ENCODE data around the gene TTLL5. TPM values are rescaled to one million over a fixed set of nuclear protein-coding genes. Genes with fewer than 3 reads are reported as not detected.

The TTLL5 gene
- total RNA-seq, 1 experiment from 2014 or later, result 35.7 TPM

DNA sequence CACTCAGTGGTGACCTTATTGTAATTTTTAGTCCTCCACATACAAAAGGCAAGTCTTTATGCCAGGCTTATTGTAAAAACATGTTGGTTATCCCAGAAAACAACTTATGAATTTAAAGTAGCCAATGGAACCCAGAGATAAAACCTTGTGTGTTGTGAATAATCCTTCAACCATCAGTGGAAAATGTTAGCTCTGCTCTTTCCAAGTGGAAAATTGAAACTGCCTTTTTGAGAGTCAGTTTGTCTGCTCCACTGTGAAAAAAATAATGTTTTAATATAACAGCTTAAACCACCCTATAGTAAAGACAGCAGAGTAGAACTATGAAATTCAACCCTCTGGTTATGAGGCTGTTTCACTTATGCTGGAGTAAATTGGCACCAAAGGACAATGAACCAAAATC lies 112.0 kb downstream of the TTLL5 start:
- no peak overlapping the region for H2BK5ac ChIP-seq (ENCODE audit: insufficient read length, low read length)
- H3T11ph ChIP-seq (ENCODE audit: low read length), result no peak overlapping the region
- H2BK12ac ChIP-seq (ENCODE audit: insufficient read length, low read depth, low read length), result no peak overlapping the region
- H3K27ac ChIP-seq (ENCODE audit: insufficient read length, low read depth, low read length), result no peak overlapping the region
- no peak overlapping the region for H4K5ac ChIP-seq (ENCODE audit: insufficient read length, low read depth, low read length)
- H3K27me3 Mint-ChIP-seq (ENCODE audit: low read depth), result no peaks in the 10 kb centered on the region
- no peaks in the 10 kb centered on the region for H3K79me2 ChIP-seq (ENCODE audit: insufficient read depth, low read length)
- no peaks in the 10 kb centered on the region for H3K27me3 ChIP-seq (ENCODE audit: insufficient read depth, low read length)
- no peak overlapping the region for H4K91ac ChIP-seq (ENCODE audit: insufficient read length, low read depth, low read length)
- H3K4me2 ChIP-seq (ENCODE audit: insufficient read depth, insufficient read length, low read length), result no peak overlapping the region
- no peak overlapping the region for H2BK120ac ChIP-seq (ENCODE audit: low read depth, low read length, poor library complexity, severe bottlenecking)
- no peaks in the 10 kb centered on the region for H3K79me1 ChIP-seq (ENCODE audit: insufficient read depth, low read depth, low read length, poor library complexity, severe bottlenecking)
- no peak overlapping the region for H4K8ac ChIP-seq (replicated peaks; ENCODE audit: insufficient read length, low read depth, low read length)
- no peak overlapping the region for H3K4me3 Mint-ChIP-seq
- H3K9me3 Mint-ChIP-seq, result no peaks in the 10 kb centered on the region
- H3K23ac ChIP-seq (ENCODE audit: insufficient read length, low read depth, low read length), result no peak overlapping the region
- H3K9me3 ChIP-seq (ENCODE audit: control insufficient read depth, low read depth, low read length), result no peaks in the 10 kb centered on the region
- H3K18ac ChIP-seq (ENCODE audit: insufficient read length, low read depth, low read length), result no peak overlapping the region
- no peak for DNase-seq
- no peaks in the 10 kb centered on the region for H3K23me2 ChIP-seq (ENCODE audit: insufficient read length, low read depth, low read length, poor library complexity, severe bottlenecking)
- no peaks in the 10 kb centered on the region for H3K4me1 ChIP-seq (ENCODE audit: insufficient read depth, low read length)
- no peak overlapping the region for H3K56ac ChIP-seq (ENCODE audit: insufficient read length, low read depth, low read length)
- no peak overlapping the region for H2AFZ ChIP-seq (ENCODE audit: low read length)
- no peak overlapping the region for H3K14ac ChIP-seq (ENCODE audit: insufficient read depth, low read length)
- TF ChIP-seq, protein P1, sequence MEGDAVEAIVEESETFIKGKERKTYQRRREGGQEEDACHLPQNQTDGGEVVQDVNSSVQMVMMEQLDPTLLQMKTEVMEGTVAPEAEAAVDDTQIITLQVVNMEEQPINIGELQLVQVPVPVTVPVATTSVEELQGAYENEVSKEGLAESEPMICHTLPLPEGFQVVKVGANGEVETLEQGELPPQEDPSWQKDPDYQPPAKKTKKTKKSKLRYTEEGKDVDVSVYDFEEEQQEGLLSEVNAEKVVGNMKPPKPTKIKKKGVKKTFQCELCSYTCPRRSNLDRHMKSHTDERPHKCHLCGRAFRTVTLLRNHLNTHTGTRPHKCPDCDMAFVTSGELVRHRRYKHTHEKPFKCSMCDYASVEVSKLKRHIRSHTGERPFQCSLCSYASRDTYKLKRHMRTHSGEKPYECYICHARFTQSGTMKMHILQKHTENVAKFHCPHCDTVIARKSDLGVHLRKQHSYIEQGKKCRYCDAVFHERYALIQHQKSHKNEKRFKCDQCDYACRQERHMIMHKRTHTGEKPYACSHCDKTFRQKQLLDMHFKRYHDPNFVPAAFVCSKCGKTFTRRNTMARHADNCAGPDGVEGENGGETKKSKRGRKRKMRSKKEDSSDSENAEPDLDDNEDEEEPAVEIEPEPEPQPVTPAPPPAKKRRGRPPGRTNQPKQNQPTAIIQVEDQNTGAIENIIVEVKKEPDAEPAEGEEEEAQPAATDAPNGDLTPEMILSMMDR (conservative IDR thresholded peaks at IDR 0.05), result no peak
- no peak overlapping the region for H3K4ac ChIP-seq (ENCODE audit: low read depth, low read length)
- H2BK20ac ChIP-seq (ENCODE audit: low read depth, low read length, poor library complexity, severe bottlenecking), result no peak overlapping the region
- H4K20me1 ChIP-seq (ENCODE audit: control insufficient read depth, insufficient read depth, insufficient read length), result no peaks in the 10 kb centered on the region
- H3K4me1 Mint-ChIP-seq, result no peaks in the 10 kb centered on the region
- no peak overlapping the region for H2AK5ac ChIP-seq (ENCODE audit: insufficient read length, low read length)
- H3K36me3 Mint-ChIP-seq (ENCODE audit: insufficient read depth in 1 of 3, low read depth in 3 of 3), result peaks cover 0 to 26% (median 14%) of the 10 kb centered on the region in 3 experiments; a peak in 6 of 7 replicates
- no peak overlapping the region for H3K9ac ChIP-seq (ENCODE audit: extremely low read depth, insufficient read length, low read length)
- no peak overlapping the region for H2BK15ac ChIP-seq (ENCODE audit: low read depth, low read length)
- no peak overlapping the region for H3K27ac Mint-ChIP-seq
